Lung (tissue), 12 donors: ENCODE data around the gene PRSS21. TPM values are rescaled to one million over a fixed set of nuclear protein-coding genes. Genes with fewer than 3 reads are reported as not detected.

Source experiments
- ATAC-seq: fragments of 200-7000 bp; cut with Tn5 transposase; one replicate; pipeline ENCODE4 v1.9.1; 2020; ENCODE audit warnings: moderate number of reproducible peaks; ENCODE audit not compliant: insufficient read depth, low FRiP score
- DNase-seq, 3 donors: peaks; one replicate each; pipeline ENCODE4 v3.0.0-alpha.2; 2013 to 2017
- H3K27ac ChIP-seq, 2 donors: one replicate each; pipeline ENCODE4 v1.5.1; 2013; ENCODE audit warnings: mild to moderate bottlenecking in 2 of 2, moderate library complexity in 2 of 2, control low read depth in 1 of 2, inconsistent platforms in 1 of 2, low read depth in 1 of 2, low read length in 1 of 2
- H3K27me3 ChIP-seq, 3 donors: one replicate each; pipeline ENCODE4 v1.5.1; 2013; ENCODE audit warnings: low read length in 2 of 3; ENCODE audit not compliant: control insufficient read depth in 3 of 3, insufficient read depth in 3 of 3
- H3K36me3 ChIP-seq, 4 donors: one replicate each; pipeline ENCODE4 v1.5.1; 2013; ENCODE audit warnings: low read length in 4 of 4, mild to moderate bottlenecking in 1 of 4, moderate library complexity in 1 of 4; ENCODE audit not compliant: control insufficient read depth in 4 of 4, insufficient read depth in 4 of 4
- H3K4me1 ChIP-seq, 5 donors: one replicate each; pipeline ENCODE4 v1.5.1; 2013; ENCODE audit warnings: low read length in 5 of 5, mild to moderate bottlenecking in 2 of 5, moderate library complexity in 1 of 5; ENCODE audit not compliant: control insufficient read depth in 5 of 5, insufficient read depth in 5 of 5
- H3K4me3 ChIP-seq: one replicate; pipeline ENCODE4 v1.5.1; 2013; ENCODE audit warnings: mild to moderate bottlenecking, control low read depth, moderate library complexity
- H3K9ac ChIP-seq, 2 donors: one replicate each; pipeline ENCODE4 v1.5.1; 2013; ENCODE audit warnings: low read length in 2 of 2, control low read depth in 1 of 2; ENCODE audit not compliant: insufficient read depth in 1 of 2
- H3K9me3 ChIP-seq, 4 donors: one replicate each; pipeline ENCODE4 v1.5.1; 2013; ENCODE audit warnings: low read length in 3 of 4, mild to moderate bottlenecking in 1 of 4, moderate library complexity in 1 of 4; ENCODE audit not compliant: control insufficient read depth in 4 of 4, insufficient read depth in 3 of 4
- WGBS, 2 donors: extraction: QIAGEN DNeasy Blood & Tissue Kit; methylation state at CpG; one replicate each; pipeline ENCODE4 v1.1.7; 2013; 5-methylcytosine and 5-hydroxymethylcytosine counted together
- polyA plus RNA-seq, 2 donors: library from polyadenylated mRNA; stranded (reverse); fragments of 200-250 nt; gene quantifications; one replicate each; pipeline ENCODE4 v1.2.1, GENCODE V29; 2013
- total RNA-seq, 2 donors: library from RNA; depleted of rRNA in 1 of 2; stranded (reverse); fragments of >200 nt in 1 of 2; gene quantifications; one replicate each; pipeline ENCODE4 v1.2.1, GENCODE V29; 2014 to 2021
- TF ChIP-seq, protein P1 (sequence below): IDR thresholded peaks from 2 replicates; pipeline ENCODE4 v1.5.1; 2012; ENCODE audit warnings: mild to moderate bottlenecking; ENCODE audit errors: control extremely low read depth, extremely low read depth
- donor health status: control.
- donor health status: control.
- donor health status: Bipolar disorder and iron deficiency.
- donor health status: healthy.
- donor health status: DM: yes; HTN: yes; CAD: no.

PRSS21 gene
- total and polyA plus RNA-seq, 4 donors = 0.77 to 7.9 (median 4.2) TPM; not detected in 1

DNA sequence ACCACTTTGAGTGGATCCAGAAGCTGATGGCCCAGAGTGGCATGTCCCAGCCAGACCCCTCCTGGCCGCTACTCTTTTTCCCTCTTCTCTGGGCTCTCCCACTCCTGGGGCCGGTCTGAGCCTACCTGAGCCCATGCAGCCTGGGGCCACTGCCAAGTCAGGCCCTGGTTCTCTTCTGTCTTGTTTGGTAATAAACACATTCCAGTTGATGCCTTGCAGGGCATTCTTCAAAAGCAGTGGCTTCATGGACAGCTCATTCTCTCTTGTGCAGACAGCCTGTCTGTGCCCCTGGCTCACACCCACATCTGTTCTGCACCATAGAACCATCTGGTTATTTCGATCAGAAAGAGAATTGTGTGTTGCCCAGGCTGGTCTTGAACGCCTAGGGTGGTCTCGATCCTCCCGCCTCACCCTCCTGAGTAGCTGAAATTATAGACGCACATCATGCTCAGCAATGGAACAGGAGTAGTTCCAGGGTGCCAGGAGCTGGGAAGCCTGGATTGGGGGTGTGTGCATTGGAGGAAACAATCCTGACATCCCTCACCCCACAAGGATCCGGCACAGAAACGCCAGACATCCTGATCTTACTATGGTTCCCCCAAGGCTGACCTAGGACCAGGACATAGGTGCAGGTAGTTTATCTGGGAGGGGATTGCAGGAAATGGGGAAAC, 4.6 kb downstream of the PRSS21 start:
- no peaks in the 10 kb centered on the region for H3K9me3 ChIP-seq
- no peaks in the 10 kb centered on the region for H3K4me1 ChIP-seq
- WGBS, 2 donors = 77 to 87% methylated on average over 9 of the region's 9 CpGs
- DNase-seq (no peak), ATAC-seq (no peak)
- peaks cover 0 to 3% (median 0%) of the 10 kb centered on the region in 3 donors for H3K27me3 ChIP-seq
- TF ChIP-seq, protein P1, sequence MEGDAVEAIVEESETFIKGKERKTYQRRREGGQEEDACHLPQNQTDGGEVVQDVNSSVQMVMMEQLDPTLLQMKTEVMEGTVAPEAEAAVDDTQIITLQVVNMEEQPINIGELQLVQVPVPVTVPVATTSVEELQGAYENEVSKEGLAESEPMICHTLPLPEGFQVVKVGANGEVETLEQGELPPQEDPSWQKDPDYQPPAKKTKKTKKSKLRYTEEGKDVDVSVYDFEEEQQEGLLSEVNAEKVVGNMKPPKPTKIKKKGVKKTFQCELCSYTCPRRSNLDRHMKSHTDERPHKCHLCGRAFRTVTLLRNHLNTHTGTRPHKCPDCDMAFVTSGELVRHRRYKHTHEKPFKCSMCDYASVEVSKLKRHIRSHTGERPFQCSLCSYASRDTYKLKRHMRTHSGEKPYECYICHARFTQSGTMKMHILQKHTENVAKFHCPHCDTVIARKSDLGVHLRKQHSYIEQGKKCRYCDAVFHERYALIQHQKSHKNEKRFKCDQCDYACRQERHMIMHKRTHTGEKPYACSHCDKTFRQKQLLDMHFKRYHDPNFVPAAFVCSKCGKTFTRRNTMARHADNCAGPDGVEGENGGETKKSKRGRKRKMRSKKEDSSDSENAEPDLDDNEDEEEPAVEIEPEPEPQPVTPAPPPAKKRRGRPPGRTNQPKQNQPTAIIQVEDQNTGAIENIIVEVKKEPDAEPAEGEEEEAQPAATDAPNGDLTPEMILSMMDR = no peak
- H3K4me3 ChIP-seq = no peak overlapping the region
- no peak overlapping the region for H3K27ac ChIP-seq
- no peak overlapping the region for H3K9ac ChIP-seq
- no peaks in the 10 kb centered on the region for H3K36me3 ChIP-seq

DNA sequence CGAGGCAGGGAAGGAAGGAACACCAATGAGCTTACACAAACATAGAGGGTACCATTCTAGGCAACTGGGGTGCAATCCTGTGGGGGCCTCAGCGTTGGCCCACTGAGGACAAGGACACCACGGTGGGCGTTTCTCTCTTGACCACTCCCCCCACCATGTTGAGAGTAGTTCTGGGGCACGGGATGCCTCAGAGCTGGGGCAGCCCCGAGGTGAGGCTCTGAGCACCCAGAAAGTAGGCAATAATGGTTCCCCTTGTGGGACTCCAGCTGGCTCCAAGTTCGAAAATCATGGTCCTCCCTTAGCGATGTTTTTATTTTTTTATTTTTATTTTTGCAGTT, 5.1 kb downstream of the PRSS21 start:
- no peaks in the 10 kb centered on the region for H3K4me1 ChIP-seq
- H3K36me3 ChIP-seq = no peaks in the 10 kb centered on the region
- TF ChIP-seq, protein P1 = no peak
- whole genome bisulfite sequencing, 2 donors = 72 to 76% methylated on average over 8 of the region's 8 CpGs
- ATAC-seq (no peak), DNase-seq (no peak)
- H3K27ac ChIP-seq = no peak overlapping the region
- peaks cover 0 to 3% (median 0%) of the 10 kb centered on the region in 3 donors for H3K27me3 ChIP-seq
- H3K9me3 ChIP-seq = no peaks in the 10 kb centered on the region
- H3K4me3 ChIP-seq = no peak overlapping the region
- no peak overlapping the region for H3K9ac ChIP-seq

DNA sequence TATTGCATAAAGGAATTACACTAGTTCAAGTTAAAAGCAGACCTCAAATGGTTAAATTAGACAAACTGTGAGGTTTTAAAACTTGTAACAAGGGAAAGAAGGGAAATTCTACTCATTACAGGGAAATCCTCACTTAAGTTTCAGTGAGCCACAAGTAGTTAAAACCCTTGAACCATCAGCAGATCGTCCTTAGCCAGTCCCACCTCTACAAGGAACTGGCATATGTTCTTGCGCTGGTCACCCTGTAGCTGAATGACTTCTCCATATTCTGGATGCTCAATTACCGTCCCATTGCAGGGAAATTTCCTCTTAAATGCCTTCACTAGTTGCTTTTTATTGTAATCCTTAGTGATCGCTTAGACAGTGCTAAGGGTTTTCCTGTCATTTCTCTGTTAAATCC, 5.5 kb downstream of the PRSS21 start:
- Histone ChIP-seq H3K9me3 (no peaks in the 10 kb centered on the region), H3K27ac (no peak overlapping the region), H3K4me3 (no peak overlapping the region), H3K4me1 (no peaks in the 10 kb centered on the region), H3K9ac (no peak overlapping the region), H3K36me3 (no peaks in the 10 kb centered on the region), H3K27me3 (peaks cover 0 to 3% (median 0%) of the 10 kb centered on the region in 3 donors)
- TF ChIP-seq, protein P1 = no peak
- no peak for DNase-seq
- WGBS, 2 donors = 53 to 72% methylated on average over 4 of the region's 4 CpGs
- ATAC-seq = no peak

DNA sequence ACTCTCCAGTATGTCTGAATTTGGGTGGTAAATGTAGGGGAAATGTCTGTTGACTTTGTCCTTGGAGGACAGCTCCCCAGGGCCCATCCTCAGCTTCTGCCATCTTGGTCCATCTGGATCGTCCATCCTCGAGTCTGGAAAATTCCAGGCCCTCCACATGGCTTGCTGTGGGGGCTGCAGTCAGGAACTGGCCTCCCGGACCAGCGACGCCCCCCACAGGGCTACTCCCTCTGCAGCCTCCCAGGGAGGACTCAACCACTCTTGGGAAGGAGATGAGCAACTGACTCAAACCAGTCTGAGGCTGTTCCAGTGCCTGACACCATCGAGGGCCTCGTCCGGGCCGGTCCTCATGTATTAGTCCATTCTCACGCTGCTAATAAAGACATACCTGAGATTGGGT, 7.6 kb downstream of the PRSS21 start:
- no peak overlapping the region for H3K4me3 ChIP-seq

More for the DNA sequence above, 7.6 kb downstream of the PRSS21 start:
- no peak for DNase-seq
- Histone ChIP-seq H3K9ac (no peak overlapping the region), H3K9me3 (no peaks in the 10 kb centered on the region), H3K36me3 (no peaks in the 10 kb centered on the region), H3K27ac (no peak overlapping the region), H3K4me1 (peaks cover 0 to 2% (median 0%) of the 10 kb centered on the region in 5 donors), H3K27me3 (peaks cover 0 to 3% (median 0%) of the 10 kb centered on the region in 3 donors)
- no peak for ATAC-seq
- TF ChIP-seq, protein P1 = no peak
- 80 to 89% methylated on average over 10 of the region's 10 CpGs for WGBS, 2 donors
